Heart left ventricle (tissue), 16 donors: ENCODE results near the gene TOR1B. TPM values are rescaled to one million over a fixed set of nuclear protein-coding genes. Genes with fewer than 3 reads are reported as not detected.

Source experiments
- ATAC-seq, 4 donors: fragments of 200-7000 bp; cut with Tn5 transposase; one replicate each; pipeline ENCODE4 v1.9.1; 2020 to 2022; ENCODE audit warnings: moderate library complexity in 4 of 4, mild to moderate bottlenecking in 3 of 4, moderate number of reproducible peaks in 1 of 4
- DNase-seq, 5 donors: peaks; one replicate each; pipeline ENCODE4 v3.0.0-alpha.2; 2020
- H3K27ac ChIP-seq, 12 donors: fragments of 200-600 bp; sonication (generic) in 4 of 12; one replicate each; pipeline versions ENCODE4 v1.5.0 to v1.8.0; 2016 to 2022; ENCODE audit warnings: mild to moderate bottlenecking in 2 of 12
- H3K27me3 ChIP-seq, 9 donors: fragments of 200-600 bp; sonication (generic) in 2 of 9; one replicate each; pipeline versions ENCODE4 v1.5.1 to v1.8.0; 2016 to 2022; ENCODE audit warnings: mild to moderate bottlenecking in 3 of 9
- H3K36me3 ChIP-seq, 9 donors: fragments of 200-600 bp; sonication (generic) in 2 of 9; one replicate each; pipeline versions ENCODE4 v1.5.0 to v1.8.0; 2018 to 2022; ENCODE audit warnings: mild to moderate bottlenecking in 2 of 9
- H3K4me1 ChIP-seq, 12 donors: fragments of 200-600 bp; sonication (generic) in 4 of 12; one replicate each; pipeline versions ENCODE4 v1.5.0 to v1.8.0; 2016 to 2022; ENCODE audit warnings: mild to moderate bottlenecking in 3 of 12
- H3K4me3 ChIP-seq, 12 donors: fragments of 200-600 bp; sonication (generic) in 4 of 12; one replicate each; pipeline versions ENCODE4 v1.5.0 to v1.8.0; 2017 to 2022; ENCODE audit warnings: mild to moderate bottlenecking in 9 of 12, moderate library complexity in 4 of 12
- H3K9me3 ChIP-seq, 12 donors: fragments of 200-600 bp; sonication (generic) in 4 of 12; one replicate each; pipeline versions ENCODE4 v1.5.0 to v1.8.0; 2016 to 2022; ENCODE audit warnings: mild to moderate bottlenecking in 1 of 12
- POLR2A ChIP-seq, 2 donors: fragments of 450-650 bp; IDR thresholded peaks; one replicate each; pipeline ENCODE4 v1.6.1; 2017; ENCODE audit warnings: antibody characterized with exemption in 2 of 2, mild to moderate bottlenecking in 2 of 2, moderate library complexity in 2 of 2
- WGBS, 4 donors: extraction: QIAGEN DNeasy Blood & Tissue Kit in 2 of 4; methylation state at CpG; one replicate each; pipeline versions ENCODE4 v1.1.5 to v1.1.7; 2013 to 2018; 5-methylcytosine and 5-hydroxymethylcytosine counted together
- intact Hi-C, 10 donors: fragments of 100-400 bp; cut with DNase I; formaldehyde crosslinking; loops; one replicate each; pipeline versions ENCODE4 v1.11.1 to v1.14.2; 2022
- polyA plus RNA-seq, 2 donors: library from polyadenylated mRNA; stranded (reverse); fragments of 200-250 nt; gene quantifications; one replicate each; pipeline ENCODE4 v1.2.3, GENCODE V29; 2013
- total RNA-seq, 9 donors: library from RNA; depleted of rRNA in 2 of 9; stranded (reverse); fragments of >200 nt in 2 of 9; fragmentation: NEBNext Ultra II Directional in 3 of 9; extraction: Animal tissue kit (Norgen Biotek cat#: 25700) in 3 of 9; gene quantifications; one replicate each; pipeline versions ENCODE4 v1.1.0 to v1.2.4, GENCODE V29; 2016 to 2023
- TF ChIP-seq, protein P1 (sequence below), 12 donors: fragments of 200-600 bp; sonication (generic) in 4 of 12; IDR thresholded peaks; one replicate each; pipeline versions ENCODE4 v1.5.0 to v1.8.0; 2018 to 2022; ENCODE audit warnings: antibody characterized with exemption in 12 of 12, mild to moderate bottlenecking in 5 of 12
- donor health status: ischemic (EF 13 %, LVEDD 7.1; RV severe dilation, severe dysfunction).
- donor health status: healthy with polysubstance abuse.
- donor health status: DM: no; HTN: yes; CAD: no.
- donor health status: DM: no; HTN: no; CAD: no.
- donor health status: ischemic (EF 25% LVEDD 6.9; RV normal size, moderate dysfunction).
- donor health status: ischemic (EF 25% LVEDD 5.7; RV mildly dilated, moderate dysfunction).
- donor health status: healthy.
- donor health status: DM: yes; HTN: yes; CAD: no.
- donor health status: ischemic (EF 35%, LVEDD 5.7; RV mildly dilated, moderate dysfunction).
- donor health status: nonischemic (EF 11% LVEDD 7.7; RV severe dilation, severe dysfunction).
- donor health status: DM: yes; HTN: yes; CAD: no.
- donor health status: PGD.
- donor health status: ischemic (EF 29% LVEDD 5.4; RV normal size, mild dysfunction).
- donor health status: nonischemic (EF 23%, LVEDD 6.1; RV moderate dilation, normal function).

Gene TOR1B
- total and polyA plus RNA-seq, 11 donors: 7.3 to 20.7 (median 13.0) TPM

DNA sequence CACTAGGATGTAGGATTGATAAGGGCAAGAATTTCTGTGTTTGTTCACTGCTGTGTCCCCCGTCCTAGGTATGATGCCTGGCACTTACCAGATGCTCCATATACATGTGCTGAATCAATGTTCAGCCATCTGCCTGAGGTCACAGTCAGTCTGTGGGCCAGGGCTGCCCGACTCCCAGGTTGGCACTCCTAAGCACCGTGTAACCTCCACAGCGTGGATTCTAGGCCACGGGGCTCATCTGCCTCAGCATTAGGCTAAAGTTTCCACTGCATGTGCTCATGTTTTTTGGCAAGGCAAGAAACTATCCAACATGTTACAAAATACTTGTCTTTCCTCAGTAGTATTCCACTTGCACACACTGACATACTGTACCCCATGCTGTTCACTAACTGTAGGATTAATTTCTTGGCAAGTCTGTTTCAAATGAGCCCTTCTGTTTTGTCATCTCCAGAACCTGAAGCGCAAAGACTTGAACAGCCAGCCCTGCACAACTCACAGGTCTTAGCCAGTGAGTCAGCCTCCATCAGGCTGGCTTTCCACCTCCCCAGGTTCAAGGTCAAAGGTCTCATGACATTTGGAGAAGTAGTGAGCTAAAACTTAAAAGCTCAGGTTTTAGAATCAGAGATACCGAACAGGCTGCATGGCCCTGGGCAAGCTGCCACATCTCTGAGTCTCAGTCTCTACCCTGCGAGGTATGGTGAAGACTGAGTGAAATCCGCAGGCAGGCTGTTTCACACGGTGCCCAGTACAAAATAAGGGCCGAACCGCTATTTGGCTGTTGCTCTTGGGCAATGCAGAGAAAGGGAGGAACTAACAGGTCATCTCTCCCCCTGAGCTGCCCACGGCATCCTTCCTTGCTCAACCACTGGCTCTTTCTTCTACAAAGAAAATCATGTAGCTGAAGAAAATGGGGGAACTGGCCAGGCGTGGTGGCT is 13.8 kb downstream of the TOR1B start:
- Histone ChIP-seq H3K27ac (no peak overlapping the region), H3K27me3 (no peaks in the 10 kb centered on the region), H3K4me1 (peaks cover 0 to 8% (median 0%) of the 10 kb centered on the region in 12 donors), H3K4me3 (no peak overlapping the region), H3K9me3 (no peaks in the 10 kb centered on the region), H3K36me3 (peaks cover 0 to 99% (median 90%) of the 10 kb centered on the region in 9 donors)
- TF ChIP-seq POLR2A (IDR thresholded peaks at IDR 0.05): no peak
- TF ChIP-seq, protein P1, sequence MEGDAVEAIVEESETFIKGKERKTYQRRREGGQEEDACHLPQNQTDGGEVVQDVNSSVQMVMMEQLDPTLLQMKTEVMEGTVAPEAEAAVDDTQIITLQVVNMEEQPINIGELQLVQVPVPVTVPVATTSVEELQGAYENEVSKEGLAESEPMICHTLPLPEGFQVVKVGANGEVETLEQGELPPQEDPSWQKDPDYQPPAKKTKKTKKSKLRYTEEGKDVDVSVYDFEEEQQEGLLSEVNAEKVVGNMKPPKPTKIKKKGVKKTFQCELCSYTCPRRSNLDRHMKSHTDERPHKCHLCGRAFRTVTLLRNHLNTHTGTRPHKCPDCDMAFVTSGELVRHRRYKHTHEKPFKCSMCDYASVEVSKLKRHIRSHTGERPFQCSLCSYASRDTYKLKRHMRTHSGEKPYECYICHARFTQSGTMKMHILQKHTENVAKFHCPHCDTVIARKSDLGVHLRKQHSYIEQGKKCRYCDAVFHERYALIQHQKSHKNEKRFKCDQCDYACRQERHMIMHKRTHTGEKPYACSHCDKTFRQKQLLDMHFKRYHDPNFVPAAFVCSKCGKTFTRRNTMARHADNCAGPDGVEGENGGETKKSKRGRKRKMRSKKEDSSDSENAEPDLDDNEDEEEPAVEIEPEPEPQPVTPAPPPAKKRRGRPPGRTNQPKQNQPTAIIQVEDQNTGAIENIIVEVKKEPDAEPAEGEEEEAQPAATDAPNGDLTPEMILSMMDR (IDR thresholded peaks at IDR 0.05): no peak
- DNase-seq: peak in 1 of 5 donors; percentile 37
- 90 to 92% (median 92%) methylated on average over 14 of the region's 14 CpGs for WGBS, 4 donors
- intact Hi-C loops: no loop called here
- peak in 1 of 4 donors; percentile 8 for ATAC-seq

- Histone ChIP-seq H3K27ac (peak overlapping the region in 5 of 12 donors; percentile 42 to 77 (median 75)), H3K36me3 (peaks cover 0 to 62% (median 56%) of the 10 kb centered on the region in 9 donors)
- TF ChIP-seq, protein P1 (IDR thresholded peaks at IDR 0.05): no peak
Measured at GRCh38 chr9:129822898-129823541, 20.0 kb downstream of the TOR1B start.

DNA sequence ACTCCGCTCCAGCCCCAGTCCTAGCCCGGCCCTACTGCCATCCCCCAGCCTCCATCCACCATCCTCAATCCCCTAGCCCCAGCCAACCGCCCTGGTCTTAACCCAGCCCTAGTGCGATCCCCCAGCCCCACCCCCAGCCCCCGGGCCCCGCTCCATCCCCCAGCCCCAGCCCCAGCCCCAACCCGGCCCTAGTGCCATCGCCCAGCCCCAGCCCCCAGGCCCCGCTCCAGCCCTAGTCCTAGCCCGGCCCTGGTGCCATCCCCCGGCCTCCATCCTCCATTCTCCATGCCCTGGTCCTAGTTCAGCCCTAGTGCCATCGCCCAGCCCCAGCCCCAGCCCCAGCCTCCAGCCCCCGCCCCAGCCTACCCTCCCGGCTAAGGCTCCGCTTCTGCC is 20.6 kb downstream of the TOR1B start:
- peaks cover 0 to 62% (median 56%) of the 10 kb centered on the region in 9 donors for H3K36me3 ChIP-seq
- peak overlapping the region; percentile 50 to 99 (median 82) for H3K4me3 ChIP-seq
- 0 to 20% (median 2%) methylated on average over 1 to 15 of the region's 15 CpGs for WGBS, 4 donors
- no peaks in the 10 kb centered on the region for H3K27me3 ChIP-seq
- no peak for TF ChIP-seq POLR2A (IDR thresholded peaks at IDR 0.05)
- TF ChIP-seq, protein P1 (IDR thresholded peaks at IDR 0.05): no peak
- peak overlapping the region in 11 of 12 donors; percentile 68 to 88 (median 76) for H3K27ac ChIP-seq
- peaks cover 0 to 11% (median 7%) of the 10 kb centered on the region in 12 donors for H3K4me1 ChIP-seq
- peak in 1 of 4 donors; percentile 10 for ATAC-seq
- DNase-seq: peak in 3 of 5 donors; percentile 22 to 34 (median 25)
- intact Hi-C loops: loop anchor here in 1 of 10 donors (2.0 kb wide), 1 partner anchor 21 kb away; the partner anchor contains the start of gene TOR1B
- H3K9me3 ChIP-seq: no peaks in the 10 kb centered on the region

More at GRCh38 chr9:129822898-129823541, 20.0 kb downstream of the TOR1B start:
- intact Hi-C loops: loop anchor here in 1 of 10 donors (2.0 kb wide), 1 partner anchor 20 kb away; the partner anchor contains the start of gene TOR1B
- Histone ChIP-seq H3K9me3 (no peaks in the 10 kb centered on the region), H3K27me3 (no peaks in the 10 kb centered on the region), H3K4me1 (peaks cover 0 to 11% (median 7%) of the 10 kb centered on the region in 12 donors), H3K4me3 (peak overlapping the region; percentile 24 to 99 (median 79))
- ATAC-seq (peak in 3 of 4 donors; percentile 1 to 23 (median 21)), DNase-seq (no peak)
- WGBS, 4 donors: 20 to 30% (median 22%) methylated on average over 17 to 26 of the region's 26 CpGs
